MCF 10A (cell line): Measurements from ENCODE around the gene TULP3. TPM values are rescaled to one million over a fixed set of nuclear protein-coding genes. Genes with fewer than 3 reads are reported as not detected.

Source experiments
- BruUV-seq: library from RNA; stranded (reverse); fragments of 400-500 nt; replicated peaks from 2 replicates; lab custom pipeline; 2021; lab: Mats Ljungman, UMichigan
- CTCF ChIA-PET: fragments of 300-600 bp; sonication (Branson Sonifier 250); formaldehyde crosslinking; extraction: SDS; loops from one replicate; lab custom pipeline; 2021; ENCODE audit warnings: antibody characterized with exemption, inconsistent platforms; lab: Yijun Ruan, JAX
- POLR2A ChIA-PET: fragments of 300-600, 350-650 bp; sonication (Branson Sonifier 250); formaldehyde crosslinking; extraction: SDS; loops from one replicate; lab custom pipeline; 2020; ENCODE audit warnings: antibody characterized with exemption, inconsistent platforms; lab: Yijun Ruan, JAX
- DNase-seq: peaks from one replicate; pipeline ENCODE4 v3.0.0-alpha.2; 2018; ENCODE audit not compliant: unreplicated experiment
- H3K27ac Mint-ChIP-seq: one replicate; pipeline ENCODE4 v1.8.0; 2022; ENCODE audit warnings: mild to moderate bottlenecking, low read depth, mixed read lengths; ENCODE audit not compliant: unreplicated experiment
- H3K27me3 Mint-ChIP-seq: one replicate; pipeline ENCODE4 v1.8.0; 2022; ENCODE audit warnings: mixed read lengths; ENCODE audit not compliant: insufficient read depth, unreplicated experiment
- H3K36me3 Mint-ChIP-seq: one replicate; pipeline ENCODE4 v1.8.0; 2022; ENCODE audit warnings: mild to moderate bottlenecking, moderate library complexity, mixed read lengths; ENCODE audit not compliant: insufficient read depth, unreplicated experiment
- H3K4me1 Mint-ChIP-seq: one replicate; pipeline ENCODE4 v1.8.0; 2022; ENCODE audit warnings: mixed read lengths; ENCODE audit not compliant: insufficient read depth, unreplicated experiment
- H3K4me3 Mint-ChIP-seq: one replicate; pipeline ENCODE4 v1.8.0; 2022; ENCODE audit warnings: mild to moderate bottlenecking, moderate library complexity, mixed read lengths; ENCODE audit not compliant: unreplicated experiment
- H3K9me3 Mint-ChIP-seq: one replicate; pipeline ENCODE4 v1.8.0; 2022; ENCODE audit warnings: mixed read lengths; ENCODE audit not compliant: unreplicated experiment
- intact Hi-C: fragments of 100-400 bp; cut with micrococcal nuclease; formaldehyde crosslinking; loops from 2 replicates; pipeline ENCODE4 v1.14.1; 2022
- total RNA-seq: library from RNA; stranded (reverse); gene quantifications from 2 replicates; pipeline ENCODE4 v1.2.3, GENCODE V29; 2022
- TF ChIP-seq, protein P1 (sequence below): fragments of 200-600 bp; IDR thresholded peaks from one replicate; pipeline ENCODE4 v1.8.0; 2022; ENCODE audit warnings: antibody characterized with exemption, mild to moderate bottlenecking; ENCODE audit not compliant: unreplicated experiment

TULP3 gene
- total RNA-seq, 1 experiment from 2014 or later, result 36.2 TPM

GRCh38 chr12:2967651-2968050 is 77.0 kb downstream of the TULP3 start:
- Mint-ChIP-seq H3K36me3 (peaks cover 60% of the 10 kb centered on the region), H3K27me3 (no peaks in the 10 kb centered on the region), H3K9me3 (no peaks in the 10 kb centered on the region), H3K27ac (no peak overlapping the region), H3K4me1 (peaks cover 7% of the 10 kb centered on the region), H3K4me3 (no peak overlapping the region)
- no TSS peak for BruUV-seq
- TF ChIP-seq, protein P1, sequence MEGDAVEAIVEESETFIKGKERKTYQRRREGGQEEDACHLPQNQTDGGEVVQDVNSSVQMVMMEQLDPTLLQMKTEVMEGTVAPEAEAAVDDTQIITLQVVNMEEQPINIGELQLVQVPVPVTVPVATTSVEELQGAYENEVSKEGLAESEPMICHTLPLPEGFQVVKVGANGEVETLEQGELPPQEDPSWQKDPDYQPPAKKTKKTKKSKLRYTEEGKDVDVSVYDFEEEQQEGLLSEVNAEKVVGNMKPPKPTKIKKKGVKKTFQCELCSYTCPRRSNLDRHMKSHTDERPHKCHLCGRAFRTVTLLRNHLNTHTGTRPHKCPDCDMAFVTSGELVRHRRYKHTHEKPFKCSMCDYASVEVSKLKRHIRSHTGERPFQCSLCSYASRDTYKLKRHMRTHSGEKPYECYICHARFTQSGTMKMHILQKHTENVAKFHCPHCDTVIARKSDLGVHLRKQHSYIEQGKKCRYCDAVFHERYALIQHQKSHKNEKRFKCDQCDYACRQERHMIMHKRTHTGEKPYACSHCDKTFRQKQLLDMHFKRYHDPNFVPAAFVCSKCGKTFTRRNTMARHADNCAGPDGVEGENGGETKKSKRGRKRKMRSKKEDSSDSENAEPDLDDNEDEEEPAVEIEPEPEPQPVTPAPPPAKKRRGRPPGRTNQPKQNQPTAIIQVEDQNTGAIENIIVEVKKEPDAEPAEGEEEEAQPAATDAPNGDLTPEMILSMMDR, result no peak
- ChIA-PET POLR2A (interaction anchor here (0.7 kb wide), 1 partner anchor 89 kb away, joined by 3 read pairs; no protein-coding TSS in a partner anchor), CTCF (interaction anchor here (0.6 kb wide), 3 partner anchors 75 to 1386 kb away, joined by 3 to 5 read pairs (median 4); no protein-coding TSS in a partner anchor)
- DNase-seq, result no peak
- intact Hi-C loops, result no loop called here

- no TSS peak for BruUV-seq
- POLR2A ChIA-PET, result no interaction called here
- H3K9me3 Mint-ChIP-seq, result no peaks in the 10 kb centered on the region
- DNase-seq, result peak; percentile 45
- TF ChIP-seq, protein P1, result no peak
- peaks cover 14% of the 10 kb centered on the region for H3K4me1 Mint-ChIP-seq
- CTCF ChIA-PET, result no interaction called here
- H3K36me3 Mint-ChIP-seq, result peaks cover 45% of the 10 kb centered on the region
- intact Hi-C loops, result no loop called here
- H3K27me3 Mint-ChIP-seq, result no peaks in the 10 kb centered on the region
- no peak overlapping the region for H3K27ac Mint-ChIP-seq
- H3K4me3 Mint-ChIP-seq, result no peak overlapping the region
Observed at GRCh38 chr12:2970744-2971143, 80.1 kb downstream of the TULP3 start.

DNA sequence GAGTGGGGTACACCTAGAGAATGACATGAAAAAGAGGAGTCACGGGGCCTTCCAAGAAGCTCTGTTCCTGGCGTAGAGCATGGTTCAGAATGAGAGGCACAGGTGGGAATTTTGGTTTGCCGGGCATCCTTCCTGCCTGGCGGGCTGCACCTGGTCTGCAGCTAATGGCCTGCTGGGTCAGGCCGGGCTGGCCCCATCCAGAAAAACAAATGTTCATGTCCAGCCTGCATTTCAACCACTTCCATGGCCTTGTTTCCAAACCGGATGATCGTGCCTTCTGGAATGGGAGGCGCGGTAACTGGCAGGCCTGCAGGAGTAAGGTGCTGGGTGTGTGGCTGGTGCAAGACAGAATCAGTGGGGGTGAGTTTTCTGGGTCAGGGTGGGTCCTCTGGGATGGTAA is 82.9 kb downstream of the TULP3 start:
- no peaks in the 10 kb centered on the region for H3K9me3 Mint-ChIP-seq
- TF ChIP-seq, protein P1, result no peak
- no peak overlapping the region for H3K4me3 Mint-ChIP-seq
- no TSS peak for BruUV-seq
- H3K27ac Mint-ChIP-seq, result no peak overlapping the region
- intact Hi-C loops, result no loop called here
- DNase-seq, result no peak
- H3K27me3 Mint-ChIP-seq, result no peaks in the 10 kb centered on the region
- CTCF ChIA-PET, result interaction anchor here (0.6 to 1.0 kb wide), 4 partner anchors 9 to 1087 kb away, joined by 3 read pairs; no protein-coding TSS in a partner anchor
- H3K4me1 Mint-ChIP-seq, result peaks cover 14% of the 10 kb centered on the region
- POLR2A ChIA-PET, result no interaction called here
- H3K36me3 Mint-ChIP-seq, result peaks cover 40% of the 10 kb centered on the region

GRCh38 chr12:2974560-2974971 is 83.9 kb downstream of the TULP3 start:
- no TSS peak for BruUV-seq

More at GRCh38 chr12:2974560-2974971, 83.9 kb downstream of the TULP3 start:
- Mint-ChIP-seq H3K9me3 (no peaks in the 10 kb centered on the region), H3K4me3 (no peak overlapping the region), H3K27me3 (no peaks in the 10 kb centered on the region), H3K36me3 (peaks cover 35% of the 10 kb centered on the region), H3K27ac (no peak overlapping the region), H3K4me1 (peaks cover 14% of the 10 kb centered on the region)
- peak; percentile 6 for DNase-seq
- intact Hi-C loops, result no loop called here
- ChIA-PET POLR2A (no interaction called here), CTCF (interaction anchor here (0.7 to 1.0 kb wide), 2 partner anchors 10 to 60 kb away, joined by 3 read pairs; no protein-coding TSS in a partner anchor)
- TF ChIP-seq, protein P1, result no peak
